ENCODE data around the gene PCNX3.

- no peak for TF ChIP-seq CTCF (IDR thresholded peaks at IDR 0.05)
- no peak for TF ChIP-seq POLR2A (IDR thresholded peaks at IDR 0.05)
Measured at GRCh38 chr11:65617990-65618751, 2.6 kb downstream of the PCNX3 start.

All from body of pancreas (tissue), 4 donors.